Fibroblast of lung (primary cell): ENCODE results near the gene UQCR10.

ENCODE experiments used
- EZH2 ChIP-seq: IDR thresholded peaks from 2 replicates; pipeline ENCODE4 v1.5.1; 2012; ENCODE audit warnings: low read length, control low read depth, mild to moderate bottlenecking; ENCODE audit errors: missing control alignments
- TF ChIP-seq, protein P1 (sequence below), 2 donors: IDR thresholded peaks in 1 of 2; conservative IDR thresholded peaks in 1 of 2; 1 replicate in 1 of 2; 2 replicates in 1 of 2; pipeline ENCODE4 v1.5.1; 2011 to 2012; ENCODE audit warnings: low read length in 2 of 2, control low read depth in 1 of 2, inconsistent platforms in 1 of 2, low read depth in 1 of 2, mild to moderate bottlenecking in 1 of 2

DNA sequence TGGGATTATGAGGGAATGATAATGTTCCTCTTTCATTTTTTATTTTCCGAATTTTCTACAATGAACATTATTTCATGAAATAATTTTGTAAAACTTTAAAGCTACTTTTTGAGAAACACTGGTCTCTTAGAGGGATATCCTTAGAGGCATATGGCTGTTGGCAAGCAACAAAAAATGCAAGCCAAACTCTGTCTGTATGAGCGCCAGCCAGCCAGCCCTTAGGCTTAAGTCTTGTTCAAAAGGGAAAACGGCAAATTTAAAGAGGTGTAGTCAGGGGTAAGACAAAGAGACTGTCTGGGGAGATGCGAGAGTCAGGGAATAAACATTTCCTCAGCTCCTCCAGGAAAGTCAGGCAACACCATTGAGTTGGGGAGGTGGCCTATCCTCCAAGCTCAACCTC is 48.4 kb downstream of the UQCR10 start:
- TF ChIP-seq, protein P1, sequence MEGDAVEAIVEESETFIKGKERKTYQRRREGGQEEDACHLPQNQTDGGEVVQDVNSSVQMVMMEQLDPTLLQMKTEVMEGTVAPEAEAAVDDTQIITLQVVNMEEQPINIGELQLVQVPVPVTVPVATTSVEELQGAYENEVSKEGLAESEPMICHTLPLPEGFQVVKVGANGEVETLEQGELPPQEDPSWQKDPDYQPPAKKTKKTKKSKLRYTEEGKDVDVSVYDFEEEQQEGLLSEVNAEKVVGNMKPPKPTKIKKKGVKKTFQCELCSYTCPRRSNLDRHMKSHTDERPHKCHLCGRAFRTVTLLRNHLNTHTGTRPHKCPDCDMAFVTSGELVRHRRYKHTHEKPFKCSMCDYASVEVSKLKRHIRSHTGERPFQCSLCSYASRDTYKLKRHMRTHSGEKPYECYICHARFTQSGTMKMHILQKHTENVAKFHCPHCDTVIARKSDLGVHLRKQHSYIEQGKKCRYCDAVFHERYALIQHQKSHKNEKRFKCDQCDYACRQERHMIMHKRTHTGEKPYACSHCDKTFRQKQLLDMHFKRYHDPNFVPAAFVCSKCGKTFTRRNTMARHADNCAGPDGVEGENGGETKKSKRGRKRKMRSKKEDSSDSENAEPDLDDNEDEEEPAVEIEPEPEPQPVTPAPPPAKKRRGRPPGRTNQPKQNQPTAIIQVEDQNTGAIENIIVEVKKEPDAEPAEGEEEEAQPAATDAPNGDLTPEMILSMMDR (conservative IDR thresholded peaks at IDR 0.05 in 1 of 2, IDR thresholded peaks at IDR 0.05 in 1 of 2; ENCODE audit: low read depth in 1 of 2, low read length in 2 of 2), result no peak
- TF ChIP-seq EZH2, result no peak
